ENCODE data around the gene BEND3.

GRCh38 chr6:107079429-107079828, 35.9 kb downstream of the BEND3 start:
- no peak for TF ChIP-seq CTCF (IDR thresholded peaks at IDR 0.05; ENCODE audit: low read length)
- TF ChIP-seq EZH2phosphoT487 (IDR thresholded peaks at IDR 0.05; ENCODE audit: low read length): no peak
- no peak for TF ChIP-seq EZH2 (optimal IDR thresholded peaks at IDR 0.05; ENCODE audit: low read depth, low read length)

Data from MM.1S (cell line).